Activated naive CD8-positive, alpha-beta T cell treated with anti-CD3 and anti-CD28 coated beads, Interleukin-2, amount 10 ng/mL, durations not matched to agents 7 days and 5 days (primary cell): ENCODE data around the gene CAV1. TPM values are rescaled to one million over a fixed set of nuclear protein-coding genes. Genes with fewer than 3 reads are reported as not detected.

Source experiments
- ATAC-seq: fragments of 150-1000 bp; cut with Tn5 transposase; one replicate; pipeline ENCODE4 v1.10.0; 2021; ENCODE audit warnings: low read depth, moderate library complexity
- POLR2A ChIA-PET: fragments of 350-600 bp; sonication (Branson Sonifier 250); formaldehyde crosslinking; loops from one replicate; lab custom pipeline; 2021; ENCODE audit warnings: antibody characterized with exemption; lab: Charles Lee
- DNase-seq: peaks from one replicate; pipeline ENCODE4 v3.0.0; 2021
- H3K27ac Mint-ChIP-seq: one replicate; pipeline ENCODE4 v1.8.0; 2022; ENCODE audit warnings: mild to moderate bottlenecking, mixed read lengths
- H3K27me3 Mint-ChIP-seq: one replicate; pipeline ENCODE4 v1.8.0; 2022; ENCODE audit warnings: mild to moderate bottlenecking, moderate library complexity, mixed read lengths
- H3K36me3 Mint-ChIP-seq: one replicate; pipeline ENCODE4 v1.8.0; 2021; ENCODE audit warnings: mild to moderate bottlenecking, mixed read lengths
- H3K4me1 Mint-ChIP-seq: one replicate; pipeline ENCODE4 v1.8.0; 2021; ENCODE audit warnings: mixed read lengths
- H3K4me3 Mint-ChIP-seq: one replicate; pipeline ENCODE4 v1.8.0; 2022; ENCODE audit warnings: mild to moderate bottlenecking, moderate library complexity, mixed read lengths
- H3K9me3 Mint-ChIP-seq: one replicate; pipeline ENCODE4 v1.8.0; 2021; ENCODE audit warnings: mixed read lengths
- total RNA-seq, 2 experiments: library from RNA; stranded (reverse); gene quantifications; one replicate each; pipeline ENCODE4 v1.2.3, GENCODE V29; 2021

Gene CAV1
- total RNA-seq, 2 experiments from 2014 or later, result 0.23 TPM; not detected in 1

DNA sequence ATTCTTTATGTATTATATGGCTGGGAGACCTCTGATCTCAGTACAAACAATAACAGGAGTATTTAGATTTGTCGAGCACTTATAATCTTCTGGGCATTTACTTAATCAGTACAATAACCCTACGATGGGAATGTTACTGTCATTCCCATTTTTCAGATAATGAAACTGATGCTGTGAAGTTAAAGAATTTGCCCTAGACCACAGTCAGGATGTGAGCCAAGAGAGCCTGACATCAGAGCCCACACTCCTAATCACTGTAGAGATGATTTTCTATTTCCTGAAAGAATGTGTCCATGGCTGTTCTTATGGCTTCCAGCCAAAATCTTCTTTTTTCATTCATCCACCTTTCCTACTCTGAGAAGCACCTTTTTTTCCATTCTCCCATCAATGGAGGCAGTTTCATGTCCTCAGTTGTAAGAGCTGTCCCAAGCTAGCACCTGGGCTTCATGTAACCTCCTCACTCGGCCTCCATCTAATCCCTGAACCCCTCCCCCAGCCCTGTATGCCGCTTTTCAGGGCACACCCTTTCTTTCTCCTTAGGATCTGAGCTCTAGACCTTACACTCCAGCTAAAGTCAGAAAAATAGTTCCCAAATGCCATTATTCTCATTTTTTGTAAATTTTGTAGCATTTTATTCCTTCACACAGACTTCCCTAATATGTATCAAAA is 12.2 kb upstream of the CAV1 start:
- no peak overlapping the region for H3K27ac Mint-ChIP-seq

DNA sequence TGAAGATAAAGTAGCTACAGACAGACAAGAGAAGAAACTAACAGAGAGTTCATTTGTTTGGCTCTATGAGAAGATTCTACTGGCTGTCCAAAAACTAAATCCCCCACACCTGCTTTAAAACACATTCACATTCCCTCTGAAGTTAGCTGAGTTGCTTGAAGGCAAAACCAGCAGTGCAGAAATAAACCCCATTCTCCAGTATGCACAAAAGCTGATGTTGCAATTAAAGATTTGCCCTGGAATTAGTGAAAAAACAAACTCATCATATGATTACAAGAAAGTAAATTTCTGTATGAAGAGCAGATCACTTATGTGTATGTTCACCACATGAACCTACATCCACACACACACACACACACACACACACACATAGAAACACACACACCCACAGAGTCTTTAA is 9.3 kb upstream of the CAV1 start:
- H3K27ac Mint-ChIP-seq, result no peak overlapping the region
- ATAC-seq, result no peak
- DNase-seq, result no peak
- no peak overlapping the region for H3K4me3 Mint-ChIP-seq
- POLR2A ChIA-PET, result no interaction called here
- peaks cover 19% of the 10 kb centered on the region for H3K27me3 Mint-ChIP-seq
- H3K4me1 Mint-ChIP-seq, result peaks cover 10% of the 10 kb centered on the region
- H3K9me3 Mint-ChIP-seq, result no peaks in the 10 kb centered on the region
- H3K36me3 Mint-ChIP-seq, result no peaks in the 10 kb centered on the region

More for the DNA sequence above, 12.2 kb upstream of the CAV1 start:
- Mint-ChIP-seq H3K27me3 (peaks cover 18% of the 10 kb centered on the region), H3K4me1 (peaks cover 10% of the 10 kb centered on the region), H3K9me3 (no peaks in the 10 kb centered on the region), H3K4me3 (no peak overlapping the region), H3K36me3 (no peaks in the 10 kb centered on the region)
- POLR2A ChIA-PET, result no interaction called here
- DNase-seq (no peak), ATAC-seq (no peak)

DNA sequence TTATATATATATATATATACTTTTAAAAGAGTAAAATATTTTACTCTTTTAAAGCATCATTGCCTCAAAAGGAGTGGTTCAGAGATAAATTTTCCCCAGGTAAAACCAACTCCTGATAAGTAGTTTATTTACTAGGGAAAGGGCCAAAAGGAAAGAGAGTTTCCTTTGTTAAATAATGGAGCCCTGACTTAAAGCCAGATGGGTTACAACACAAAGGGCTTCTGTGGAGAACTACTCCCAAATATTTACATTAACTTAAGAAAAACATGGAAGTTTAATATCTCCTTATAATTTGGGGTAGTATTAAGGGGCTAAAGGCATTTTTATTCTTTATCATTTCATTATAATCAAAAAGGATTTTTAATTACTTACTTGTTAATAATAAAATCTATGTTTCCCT is 8.5 kb upstream of the CAV1 start:
- ATAC-seq, result no peak
- peaks cover 8% of the 10 kb centered on the region for H3K4me1 Mint-ChIP-seq
- H3K36me3 Mint-ChIP-seq, result no peaks in the 10 kb centered on the region
- no peak overlapping the region for H3K4me3 Mint-ChIP-seq
- H3K27ac Mint-ChIP-seq, result no peak overlapping the region
- no peaks in the 10 kb centered on the region for H3K9me3 Mint-ChIP-seq
- POLR2A ChIA-PET, result no interaction called here
- no peak for DNase-seq
- peaks cover 19% of the 10 kb centered on the region for H3K27me3 Mint-ChIP-seq

DNA sequence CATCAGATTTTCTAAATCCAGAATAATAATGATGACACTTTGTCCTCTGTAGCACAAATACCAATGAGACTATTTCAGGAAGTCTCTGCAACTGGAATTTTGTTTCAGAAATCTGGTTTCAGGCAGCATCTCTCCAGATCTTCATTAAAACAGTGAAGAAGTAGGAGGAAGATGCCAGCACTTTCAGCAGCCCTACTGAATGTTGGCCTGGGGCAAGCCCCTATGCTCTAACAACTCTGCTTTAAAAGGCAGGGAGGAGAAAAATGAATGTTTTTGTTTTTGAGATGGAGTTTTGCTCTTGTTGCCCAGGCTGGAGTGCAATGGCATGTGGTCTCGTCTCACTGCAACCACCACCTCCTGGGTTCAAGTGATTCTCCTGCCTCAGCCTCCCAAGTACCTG is 7.2 kb upstream of the CAV1 start:
- DNase-seq (no peak), ATAC-seq (no peak)
- no peaks in the 10 kb centered on the region for H3K36me3 Mint-ChIP-seq
- no peak overlapping the region for H3K27ac Mint-ChIP-seq
- POLR2A ChIA-PET, result no interaction called here
- no peaks in the 10 kb centered on the region for H3K9me3 Mint-ChIP-seq
- H3K4me3 Mint-ChIP-seq, result no peak overlapping the region
- no peaks in the 10 kb centered on the region for H3K4me1 Mint-ChIP-seq
- H3K27me3 Mint-ChIP-seq, result peaks cover 21% of the 10 kb centered on the region

DNA sequence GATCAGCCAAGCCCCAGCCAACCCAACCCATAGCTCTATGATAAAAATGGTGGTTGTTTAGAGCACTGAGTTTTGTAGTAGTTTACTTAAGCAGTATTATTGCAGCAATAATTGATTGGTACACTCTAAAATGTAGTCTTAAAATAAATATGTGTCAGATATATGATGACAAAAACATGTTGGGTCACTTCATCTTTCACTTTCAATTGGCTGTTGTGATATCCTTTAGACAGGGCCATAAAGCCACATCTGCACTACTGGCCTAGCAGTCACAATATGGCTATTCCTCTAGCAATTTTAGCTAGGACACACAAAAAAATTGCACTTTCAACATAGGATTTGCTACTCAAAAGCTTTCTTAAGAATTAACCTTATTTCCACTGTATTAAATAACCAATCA is 5.9 kb upstream of the CAV1 start:
- no peaks in the 10 kb centered on the region for H3K36me3 Mint-ChIP-seq
- POLR2A ChIA-PET, result no interaction called here
- no peaks in the 10 kb centered on the region for H3K4me1 Mint-ChIP-seq
- H3K27ac Mint-ChIP-seq, result no peak overlapping the region
- ATAC-seq (no peak), DNase-seq (no peak)
- peaks cover 29% of the 10 kb centered on the region for H3K27me3 Mint-ChIP-seq
- no peaks in the 10 kb centered on the region for H3K9me3 Mint-ChIP-seq
- no peak overlapping the region for H3K4me3 Mint-ChIP-seq

DNA sequence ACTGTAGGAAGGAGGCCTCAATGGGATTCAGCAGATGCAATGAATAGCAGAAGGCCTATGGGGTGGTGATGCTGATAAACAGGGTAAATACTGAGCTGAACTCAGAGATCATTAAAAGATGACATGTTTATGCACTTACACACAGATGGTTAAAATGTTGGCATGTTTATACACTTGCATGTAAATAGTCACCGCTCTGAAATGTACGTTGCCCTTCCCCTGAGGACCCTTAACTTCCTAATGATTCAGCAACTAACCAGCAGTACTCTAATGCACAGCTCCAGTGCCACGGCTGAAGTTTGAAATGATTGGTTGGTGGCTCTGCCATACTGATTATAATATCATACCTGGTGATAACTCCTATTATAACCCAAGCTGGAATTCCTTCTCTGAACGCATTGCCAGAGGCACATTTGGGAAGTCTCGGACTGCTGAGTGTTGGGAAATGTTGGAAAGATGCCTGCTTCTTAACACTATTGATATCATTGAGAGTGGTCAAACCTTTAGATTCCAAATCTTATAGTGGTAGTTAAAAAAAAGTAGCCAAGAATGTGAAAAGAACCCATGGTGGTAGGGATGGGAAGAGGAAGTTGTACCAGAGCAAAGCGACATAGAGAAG is 3.7 kb upstream of the CAV1 start:
- Mint-ChIP-seq H3K4me3 (no peak overlapping the region), H3K27me3 (peaks cover 48% of the 10 kb centered on the region), H3K36me3 (no peaks in the 10 kb centered on the region), H3K27ac (no peak overlapping the region), H3K4me1 (peaks cover 11% of the 10 kb centered on the region), H3K9me3 (no peaks in the 10 kb centered on the region)
- POLR2A ChIA-PET, result no interaction called here
- DNase-seq, result no peak
- no peak for ATAC-seq

DNA sequence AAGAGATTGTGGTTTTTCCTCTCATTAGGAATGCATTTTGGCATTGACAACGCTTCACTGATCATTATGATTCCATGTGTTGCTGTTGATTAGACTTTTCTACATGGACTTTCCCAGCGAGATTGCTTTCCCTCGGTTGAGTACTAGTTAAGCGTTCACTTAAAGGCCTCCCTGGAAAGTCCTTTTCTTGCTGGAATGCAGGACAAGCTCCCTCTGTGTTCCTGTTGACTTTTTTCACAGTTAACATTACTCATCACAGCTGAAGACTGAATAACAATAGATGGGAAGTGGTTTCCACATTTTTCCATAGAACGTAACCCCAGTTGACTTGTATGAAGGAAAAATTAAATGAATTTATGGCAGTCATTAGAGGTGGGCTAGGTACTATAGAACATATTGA is 2.6 kb upstream of the CAV1 start:
- Mint-ChIP-seq H3K4me3 (no peak overlapping the region), H3K36me3 (no peaks in the 10 kb centered on the region), H3K4me1 (peaks cover 18% of the 10 kb centered on the region), H3K27ac (no peak overlapping the region), H3K9me3 (no peaks in the 10 kb centered on the region), H3K27me3 (peaks cover 58% of the 10 kb centered on the region)
- DNase-seq (no peak), ATAC-seq (no peak)
- POLR2A ChIA-PET, result no interaction called here

DNA sequence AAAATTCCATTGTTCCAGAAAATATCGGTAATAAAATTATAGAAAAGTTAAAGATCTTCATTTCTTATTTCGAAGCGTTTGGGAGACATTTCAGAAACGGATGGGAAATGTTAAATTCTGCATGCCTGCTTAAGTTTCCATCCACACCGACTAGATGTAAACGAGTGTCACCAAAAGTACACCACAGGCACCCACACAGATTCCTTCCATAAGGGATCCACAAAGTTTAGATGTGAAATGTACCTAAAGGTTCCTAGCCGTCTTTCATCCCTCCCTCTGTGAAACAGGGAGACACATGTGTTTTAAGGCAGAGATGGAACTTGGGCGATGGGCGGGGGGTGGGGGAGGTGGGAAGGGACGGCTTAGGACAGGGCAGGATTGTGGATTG is 621 bp upstream of the CAV1 start:
- ATAC-seq (no peak), DNase-seq (no peak)
- no peak overlapping the region for H3K27ac Mint-ChIP-seq
- no peaks in the 10 kb centered on the region for H3K9me3 Mint-ChIP-seq
- POLR2A ChIA-PET, result no interaction called here
- H3K4me3 Mint-ChIP-seq, result peak overlapping the region; percentile 22
- peaks cover 18% of the 10 kb centered on the region for H3K4me1 Mint-ChIP-seq
- no peaks in the 10 kb centered on the region for H3K36me3 Mint-ChIP-seq
- peaks cover 75% of the 10 kb centered on the region for H3K27me3 Mint-ChIP-seq

DNA sequence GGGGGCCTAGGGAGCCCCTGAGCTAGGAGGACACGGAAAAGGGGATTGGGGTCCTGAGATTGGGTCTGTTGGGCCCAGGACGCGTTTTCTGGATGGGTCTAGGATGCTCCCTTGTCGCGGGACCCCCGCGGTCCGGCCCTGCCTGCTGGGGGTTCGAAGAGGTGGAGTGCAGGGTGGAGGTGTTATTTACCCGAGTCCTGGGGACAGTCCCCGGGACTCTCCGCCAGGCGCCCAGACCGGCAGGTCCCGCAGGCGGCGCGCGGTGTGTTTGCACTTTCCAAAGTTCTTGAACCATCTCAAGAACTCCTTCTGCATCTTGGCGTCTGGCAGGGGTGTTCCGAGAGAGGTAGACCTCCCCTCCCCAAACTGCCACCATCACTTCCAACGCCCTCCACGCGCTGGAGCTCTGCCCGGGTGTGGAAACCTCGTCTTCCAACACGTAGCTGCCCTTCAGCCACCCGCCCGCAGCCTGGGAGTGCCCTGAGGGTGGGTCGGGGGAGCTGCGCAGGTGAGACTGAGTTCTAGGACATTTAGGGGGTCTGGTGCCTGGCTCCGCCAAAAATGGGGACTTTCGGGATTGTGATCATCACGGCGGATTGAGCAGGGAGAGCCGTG is 569 bp downstream of the CAV1 start:
- H3K4me3 Mint-ChIP-seq, result peak overlapping the region; percentile 87
- ATAC-seq, result no peak
- H3K27ac Mint-ChIP-seq, result peak overlapping the region; percentile 17

DNA sequence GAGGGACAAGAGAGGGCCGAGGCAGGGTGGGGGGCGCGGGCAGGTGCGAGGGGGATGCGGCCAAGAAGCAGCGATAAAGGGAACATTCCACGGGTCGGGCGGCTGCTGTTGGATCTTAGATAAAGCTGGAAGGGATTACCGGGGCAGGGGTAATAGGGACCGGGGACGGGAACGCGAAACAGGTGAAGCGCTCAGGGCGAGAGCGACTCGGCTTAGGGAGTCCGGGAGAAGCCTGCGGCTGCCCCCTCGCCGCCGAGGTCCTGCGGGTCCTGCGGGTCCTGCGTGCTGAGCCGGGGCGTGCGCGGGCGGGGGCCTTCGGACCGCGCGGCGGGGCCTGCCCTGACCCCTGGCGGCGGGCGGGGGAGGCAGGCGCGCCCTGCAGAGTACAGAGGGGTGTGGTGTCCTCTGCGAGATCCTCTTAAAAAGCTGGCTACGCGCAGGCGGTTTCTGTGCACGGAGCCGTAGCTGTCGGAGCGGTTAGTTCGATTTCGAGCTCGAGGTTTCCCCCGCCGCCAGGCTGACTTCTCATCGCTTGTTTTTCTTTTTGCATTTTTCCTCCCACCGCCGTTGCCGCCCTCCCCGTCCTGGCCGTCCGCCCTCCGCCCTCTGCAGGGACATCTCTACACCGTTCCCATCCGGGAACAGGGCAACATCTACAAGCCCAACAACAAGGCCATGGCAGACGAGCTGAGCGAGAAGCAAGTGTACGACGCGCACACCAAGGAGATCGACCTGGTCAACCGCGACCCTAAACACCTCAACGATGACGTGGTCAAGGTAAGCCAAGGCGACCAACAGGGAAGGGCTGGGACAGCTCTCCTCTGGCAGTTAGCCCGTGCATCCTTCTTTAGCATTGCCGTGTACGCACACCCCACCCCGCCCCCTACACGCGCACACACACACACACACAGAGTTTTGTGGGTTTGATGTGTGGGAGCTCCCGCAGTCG is 1.4 kb downstream of the CAV1 start:
- Mint-ChIP-seq H3K36me3 (no peaks in the 10 kb centered on the region), H3K4me1 (peaks cover 18% of the 10 kb centered on the region), H3K4me3 (peak overlapping the region; percentile 87), H3K27ac (peak overlapping the region; percentile 17), H3K9me3 (no peaks in the 10 kb centered on the region), H3K27me3 (peaks cover 73% of the 10 kb centered on the region)
- peak; percentile 82 for DNase-seq
- peak; percentile 95 for ATAC-seq
- POLR2A ChIA-PET, result interaction anchor here (0.6 kb wide), 1 partner anchor 11 kb away, joined by 4 read pairs; no protein-coding TSS in a partner anchor

More for the DNA sequence above, 569 bp downstream of the CAV1 start:
- Mint-ChIP-seq H3K27me3 (peaks cover 74% of the 10 kb centered on the region), H3K4me1 (peaks cover 18% of the 10 kb centered on the region), H3K36me3 (no peaks in the 10 kb centered on the region), H3K9me3 (no peaks in the 10 kb centered on the region)
- POLR2A ChIA-PET, result interaction anchor here (0.6 kb wide), 1 partner anchor 12 kb away, joined by 4 read pairs; no protein-coding TSS in a partner anchor
- peak; percentile 54 for DNase-seq

DNA sequence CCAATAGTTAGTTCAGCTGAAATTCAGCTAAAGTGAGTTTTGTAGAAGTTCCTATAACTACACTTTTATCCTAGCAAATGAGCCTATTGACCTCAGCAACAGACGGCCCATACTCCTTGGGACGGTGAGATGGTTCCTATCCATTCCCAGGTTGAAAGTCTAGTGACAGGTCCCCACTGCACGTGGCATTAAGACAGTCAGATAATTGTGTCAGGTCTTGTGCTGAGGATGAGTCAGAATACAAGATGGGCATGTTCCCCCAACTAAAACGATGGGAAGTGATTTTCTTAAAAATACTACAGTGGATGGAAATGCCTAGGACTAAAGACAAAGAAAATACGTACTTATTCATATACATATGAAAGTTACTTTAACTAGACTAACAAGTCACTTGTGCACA is 2.1 kb downstream of the CAV1 start:
- DNase-seq, result no peak
- POLR2A ChIA-PET, result no interaction called here
- Mint-ChIP-seq H3K36me3 (no peaks in the 10 kb centered on the region), H3K4me1 (peaks cover 18% of the 10 kb centered on the region), H3K9me3 (no peaks in the 10 kb centered on the region), H3K27me3 (peaks cover 69% of the 10 kb centered on the region), H3K4me3 (peak overlapping the region; percentile 87), H3K27ac (no peak overlapping the region)
- ATAC-seq, result no peak

DNA sequence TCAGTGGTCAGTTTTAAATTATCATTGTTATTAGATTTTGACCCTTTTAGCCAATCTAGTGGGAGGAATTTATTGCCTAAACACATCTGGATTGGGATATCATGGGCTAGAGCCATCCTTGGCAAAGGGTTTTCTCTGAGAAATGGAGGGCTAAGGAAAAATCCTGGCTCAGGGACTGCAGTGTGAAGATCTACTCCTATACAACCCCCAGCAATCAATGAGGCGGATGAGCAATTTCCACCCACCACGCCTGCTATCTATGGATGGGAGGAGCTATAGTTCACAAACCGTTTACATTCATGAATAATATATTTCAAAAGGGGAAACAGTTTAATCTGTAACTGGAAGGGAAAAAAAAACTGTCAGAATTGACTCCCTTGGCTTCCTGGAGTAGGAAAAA is 2.7 kb downstream of the CAV1 start:
- peaks cover 18% of the 10 kb centered on the region for H3K4me1 Mint-ChIP-seq
- ATAC-seq, result no peak
- H3K9me3 Mint-ChIP-seq, result no peaks in the 10 kb centered on the region
- no peak overlapping the region for H3K4me3 Mint-ChIP-seq
- H3K27ac Mint-ChIP-seq, result no peak overlapping the region
- no peaks in the 10 kb centered on the region for H3K36me3 Mint-ChIP-seq
- POLR2A ChIA-PET, result no interaction called here
- peaks cover 72% of the 10 kb centered on the region for H3K27me3 Mint-ChIP-seq
- no peak for DNase-seq
